ENCODE measurements around the gene GNA12.

- TF ChIP-seq EZH2 (IDR thresholded peaks at IDR 0.05; ENCODE audit: insufficient read depth, poor library complexity, severe bottlenecking) (no peak), EZH2phosphoT487 (IDR thresholded peaks at IDR 0.05; ENCODE audit: insufficient read depth, low read depth) (no peak)
Observed at GRCh38 chr7:2709553-2710285, 134.4 kb downstream of the GNA12 start.

Measured in GM23248 (cell line).